ENCODE data around the gene ULK3. TPM values are rescaled to one million over a fixed set of nuclear protein-coding genes. Genes with fewer than 3 reads are reported as not detected.

ULK3 gene
- total RNA-seq, 1 donor from 2014 or later, result 19.7 TPM

- TF ChIP-seq CTCF (conservative IDR thresholded peaks at IDR 0.05; ENCODE audit: low read depth, low read length), result no peak
- no peak for DNase-seq (ENCODE audit: low read depth)
These were observed 41.5 kb downstream of the ULK3 start for GRCh38 chr15:74801311-74801997.

GRCh38 chr15:74800559-74801094, 42.3 kb downstream of the ULK3 start:
- no peak for DNase-seq (ENCODE audit: low read depth)
- no peak overlapping the region for H3K4me3 ChIP-seq (ENCODE audit: low read depth, low read length)
- no peak for TF ChIP-seq CTCF (conservative IDR thresholded peaks at IDR 0.05; ENCODE audit: low read depth, low read length)

More at GRCh38 chr15:74801311-74801997, 41.5 kb downstream of the ULK3 start:
- no peak overlapping the region for H3K4me3 ChIP-seq (ENCODE audit: low read depth, low read length)

GRCh38 chr15:74799856-74800558, 42.9 kb downstream of the ULK3 start:
- no peak for DNase-seq (ENCODE audit: low read depth)
- H3K4me3 ChIP-seq (ENCODE audit: low read depth, low read length), result no peak overlapping the region
- peak; percentile 95 for TF ChIP-seq CTCF (conservative IDR thresholded peaks at IDR 0.05; ENCODE audit: low read depth, low read length)

GRCh38 chr15:74799255-74799855, 43.6 kb downstream of the ULK3 start:
- TF ChIP-seq CTCF (conservative IDR thresholded peaks at IDR 0.05; ENCODE audit: low read depth, low read length), result no peak
- no peak overlapping the region for H3K4me3 ChIP-seq (ENCODE audit: low read depth, low read length)
- no peak for DNase-seq (ENCODE audit: low read depth)

- DNase-seq (ENCODE audit: low read depth), result no peak
- no peak for TF ChIP-seq CTCF (conservative IDR thresholded peaks at IDR 0.05; ENCODE audit: low read depth, low read length)
- H3K4me3 ChIP-seq (ENCODE audit: low read depth, low read length), result no peak overlapping the region
These were observed 44.3 kb downstream of the ULK3 start for GRCh38 chr15:74798388-74799254.

- no peak for DNase-seq (ENCODE audit: low read depth)
- no peak overlapping the region for H3K4me3 ChIP-seq (ENCODE audit: low read depth, low read length)
- no peak for TF ChIP-seq CTCF (conservative IDR thresholded peaks at IDR 0.05; ENCODE audit: low read depth, low read length)
These were observed 46.9 kb downstream of the ULK3 start for GRCh38 chr15:74795966-74796625.
